KMS-11 (cell line): ENCODE results near the gene ASB18.

Experiments
- H2AFZ ChIP-seq: fragments of 200-600 bp; sonication (generic); 2 replicates; pipeline ENCODE4 v1.6.1; 2016; ENCODE audit warnings: antibody characterized with exemption, mixed run types, low read depth
- H3K27ac ChIP-seq: fragments of 200-600 bp; sonication (generic); 2 replicates; pipeline ENCODE4 v1.6.1; 2016; ENCODE audit warnings: mild to moderate bottlenecking, mixed run types
- H3K27me3 ChIP-seq: fragments of 200-600 bp; sonication (generic); 2 replicates; pipeline ENCODE4 v1.6.1; 2017; ENCODE audit warnings: mild to moderate bottlenecking, low read depth, mixed run types, moderate library complexity; ENCODE audit not compliant: insufficient read depth
- H3K36me3 ChIP-seq: fragments of 200-600 bp; sonication (generic); 2 replicates; pipeline ENCODE4 v1.6.1; 2017; ENCODE audit warnings: mild to moderate bottlenecking, mixed run types; ENCODE audit not compliant: insufficient read depth
- H3K4me1 ChIP-seq: fragments of 200-600 bp; sonication (generic); 2 replicates; pipeline ENCODE4 v1.6.1; 2016; ENCODE audit warnings: mild to moderate bottlenecking, low read depth, mixed run types; ENCODE audit not compliant: poor library complexity, severe bottlenecking
- H3K4me2 ChIP-seq: fragments of 200-600 bp; sonication (generic); 2 replicates; pipeline ENCODE4 v1.7.0; 2016; ENCODE audit warnings: mild to moderate bottlenecking, mixed run types
- H3K4me3 ChIP-seq: fragments of 200-600 bp; sonication (generic); IDR thresholded peaks from 2 replicates; pipeline ENCODE4 v1.6.1; 2017; ENCODE audit warnings: low read depth, low read length, mixed read lengths; ENCODE audit not compliant: insufficient read depth
- H3K79me2 ChIP-seq: fragments of 200-600 bp; sonication (generic); 2 replicates; pipeline ENCODE4 v1.6.1; 2016; ENCODE audit warnings: low read depth, mixed run types; ENCODE audit not compliant: insufficient read depth
- H3K9ac ChIP-seq: fragments of 200-600 bp; sonication (generic); 2 replicates; pipeline ENCODE4 v1.6.1; 2016; ENCODE audit warnings: mild to moderate bottlenecking, mixed run types
- H4K20me1 ChIP-seq: fragments of 200-600 bp; sonication (generic); 2 replicates; pipeline ENCODE4 v1.6.1; 2016; ENCODE audit warnings: mild to moderate bottlenecking, mixed run types; ENCODE audit not compliant: insufficient read depth
- TF ChIP-seq, protein P1 (sequence below): fragments of 200-600 bp; sonication (generic); conservative IDR thresholded peaks from 2 replicates; pipeline ENCODE4 v1.6.1; 2017; ENCODE audit warnings: low read depth, mild to moderate bottlenecking, antibody characterized with exemption, low read length, moderate library complexity, mixed read lengths

Gene ASB18

GRCh38 chr2:236157815-236158498 is 106.2 kb downstream of the ASB18 start:
- Histone ChIP-seq H4K20me1 (no peaks in the 10 kb centered on the region), H3K9ac (no peak overlapping the region), H3K27me3 (no peaks in the 10 kb centered on the region), H3K4me3 (no peak overlapping the region), H3K79me2 (no peaks in the 10 kb centered on the region), H3K36me3 (no peaks in the 10 kb centered on the region), H3K27ac (no peak overlapping the region), H3K4me2 (no peak overlapping the region), H2AFZ (no peak overlapping the region), H3K4me1 (no peaks in the 10 kb centered on the region)
- TF ChIP-seq, protein P1, sequence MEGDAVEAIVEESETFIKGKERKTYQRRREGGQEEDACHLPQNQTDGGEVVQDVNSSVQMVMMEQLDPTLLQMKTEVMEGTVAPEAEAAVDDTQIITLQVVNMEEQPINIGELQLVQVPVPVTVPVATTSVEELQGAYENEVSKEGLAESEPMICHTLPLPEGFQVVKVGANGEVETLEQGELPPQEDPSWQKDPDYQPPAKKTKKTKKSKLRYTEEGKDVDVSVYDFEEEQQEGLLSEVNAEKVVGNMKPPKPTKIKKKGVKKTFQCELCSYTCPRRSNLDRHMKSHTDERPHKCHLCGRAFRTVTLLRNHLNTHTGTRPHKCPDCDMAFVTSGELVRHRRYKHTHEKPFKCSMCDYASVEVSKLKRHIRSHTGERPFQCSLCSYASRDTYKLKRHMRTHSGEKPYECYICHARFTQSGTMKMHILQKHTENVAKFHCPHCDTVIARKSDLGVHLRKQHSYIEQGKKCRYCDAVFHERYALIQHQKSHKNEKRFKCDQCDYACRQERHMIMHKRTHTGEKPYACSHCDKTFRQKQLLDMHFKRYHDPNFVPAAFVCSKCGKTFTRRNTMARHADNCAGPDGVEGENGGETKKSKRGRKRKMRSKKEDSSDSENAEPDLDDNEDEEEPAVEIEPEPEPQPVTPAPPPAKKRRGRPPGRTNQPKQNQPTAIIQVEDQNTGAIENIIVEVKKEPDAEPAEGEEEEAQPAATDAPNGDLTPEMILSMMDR = no peak

- TF ChIP-seq, protein P1 = no peak
- H4K20me1 ChIP-seq = no peaks in the 10 kb centered on the region
- no peak overlapping the region for H3K4me3 ChIP-seq
- no peak overlapping the region for H3K9ac ChIP-seq
- no peaks in the 10 kb centered on the region for H3K36me3 ChIP-seq
- no peaks in the 10 kb centered on the region for H3K79me2 ChIP-seq
- H3K27me3 ChIP-seq = no peaks in the 10 kb centered on the region
- no peak overlapping the region for H3K27ac ChIP-seq
- H3K4me2 ChIP-seq = no peak overlapping the region
- H2AFZ ChIP-seq = no peak overlapping the region
- H3K4me1 ChIP-seq = no peaks in the 10 kb centered on the region
These were observed 106.8 kb downstream of the ASB18 start for GRCh38 chr2:236157366-236157765.

DNA sequence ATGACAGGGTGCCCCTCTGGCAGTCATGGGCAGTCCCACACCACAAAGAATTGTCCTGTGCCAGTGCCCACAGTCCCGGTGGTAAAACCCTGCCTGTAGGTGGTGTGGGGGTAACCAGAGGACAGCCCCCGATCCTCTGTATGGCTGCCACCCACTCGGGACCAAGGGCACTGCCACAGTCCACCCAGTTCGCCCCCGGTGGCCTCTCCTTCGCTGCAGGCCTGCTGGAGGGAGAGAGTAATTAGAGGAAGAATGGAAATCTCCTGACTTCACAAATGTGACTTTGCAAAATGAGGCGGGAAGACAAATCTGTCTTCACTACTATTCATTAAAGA is 107.4 kb downstream of the ASB18 start:
- Histone ChIP-seq H3K9ac (no peak overlapping the region), H4K20me1 (no peaks in the 10 kb centered on the region), H3K27ac (no peak overlapping the region), H3K79me2 (no peaks in the 10 kb centered on the region), H3K4me1 (no peaks in the 10 kb centered on the region), H3K27me3 (no peaks in the 10 kb centered on the region), H3K4me2 (no peak overlapping the region), H3K4me3 (no peak overlapping the region), H2AFZ (no peak overlapping the region), H3K36me3 (no peaks in the 10 kb centered on the region)
- TF ChIP-seq, protein P1 = no peak

DNA sequence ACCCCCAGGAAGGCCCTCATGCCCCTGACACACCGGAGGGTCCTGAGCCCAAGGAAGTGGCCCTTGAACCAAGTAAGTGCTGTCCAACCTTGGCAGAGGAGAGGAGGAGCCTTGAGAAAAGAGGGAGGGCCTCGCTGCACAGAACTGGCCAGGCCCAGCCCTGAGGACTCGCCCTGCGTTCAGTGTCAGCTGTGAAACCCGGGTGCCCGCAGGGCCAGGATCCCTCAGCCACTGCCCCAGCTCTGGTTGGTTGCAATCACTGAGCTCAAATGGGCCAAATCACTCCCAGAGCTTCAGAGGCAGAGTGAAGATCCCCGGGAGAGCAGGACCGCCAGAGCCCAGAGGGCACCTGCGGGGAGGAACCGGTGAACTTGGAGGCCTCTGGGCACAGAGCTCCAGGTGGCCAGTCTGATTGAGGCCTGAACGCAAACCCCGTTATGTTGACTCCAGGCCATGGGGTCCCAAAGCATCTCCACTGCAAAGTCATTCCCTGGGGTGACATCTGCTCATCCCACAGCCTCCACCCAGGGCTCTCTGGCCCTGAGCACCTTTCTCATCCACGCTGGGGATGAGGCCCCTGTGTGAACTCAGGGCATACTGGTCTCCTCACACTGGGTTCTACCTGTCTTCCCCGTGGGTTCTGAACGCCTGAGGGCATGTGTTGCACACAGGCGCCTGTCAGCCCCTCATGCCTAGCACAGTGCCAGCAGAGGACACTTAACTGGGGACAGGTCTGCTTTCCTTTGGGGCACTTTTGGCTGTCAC is 107.9 kb downstream of the ASB18 start:
- Histone ChIP-seq H3K4me1 (no peaks in the 10 kb centered on the region), H3K27me3 (no peaks in the 10 kb centered on the region), H3K79me2 (no peaks in the 10 kb centered on the region), H4K20me1 (no peaks in the 10 kb centered on the region), H3K4me2 (no peak overlapping the region), H3K4me3 (no peak overlapping the region), H3K36me3 (no peaks in the 10 kb centered on the region), H3K27ac (no peak overlapping the region), H3K9ac (no peak overlapping the region), H2AFZ (no peak overlapping the region)
- TF ChIP-seq, protein P1 = no peak
